Measurements from ENCODE around the gene RASSF8. TPM values are rescaled to one million over a fixed set of nuclear protein-coding genes. Genes with fewer than 3 reads are reported as not detected.

RASSF8 gene
- total RNA-seq, 1 donor from 2014 or later, result 74.3 TPM

GRCh38 chr12:26102953-26103352, 144.5 kb downstream of the RASSF8 start:
- Mint-ChIP-seq H3K4me1 (ENCODE audit: unreplicated experiment) (peaks cover 3% of the 10 kb centered on the region), H3K9me3 (ENCODE audit: unreplicated experiment) (no peaks in the 10 kb centered on the region), H3K4me3 (ENCODE audit: unreplicated experiment) (no peak overlapping the region), H3K27me3 (ENCODE audit: unreplicated experiment) (peaks cover 2% of the 10 kb centered on the region), H3K36me3 (ENCODE audit: unreplicated experiment) (no peaks in the 10 kb centered on the region), H3K27ac (ENCODE audit: unreplicated experiment) (no peak overlapping the region)
- no peak for DNase-seq (ENCODE audit: extremely low spot score, unreplicated experiment)
- TF ChIP-seq, protein P1, sequence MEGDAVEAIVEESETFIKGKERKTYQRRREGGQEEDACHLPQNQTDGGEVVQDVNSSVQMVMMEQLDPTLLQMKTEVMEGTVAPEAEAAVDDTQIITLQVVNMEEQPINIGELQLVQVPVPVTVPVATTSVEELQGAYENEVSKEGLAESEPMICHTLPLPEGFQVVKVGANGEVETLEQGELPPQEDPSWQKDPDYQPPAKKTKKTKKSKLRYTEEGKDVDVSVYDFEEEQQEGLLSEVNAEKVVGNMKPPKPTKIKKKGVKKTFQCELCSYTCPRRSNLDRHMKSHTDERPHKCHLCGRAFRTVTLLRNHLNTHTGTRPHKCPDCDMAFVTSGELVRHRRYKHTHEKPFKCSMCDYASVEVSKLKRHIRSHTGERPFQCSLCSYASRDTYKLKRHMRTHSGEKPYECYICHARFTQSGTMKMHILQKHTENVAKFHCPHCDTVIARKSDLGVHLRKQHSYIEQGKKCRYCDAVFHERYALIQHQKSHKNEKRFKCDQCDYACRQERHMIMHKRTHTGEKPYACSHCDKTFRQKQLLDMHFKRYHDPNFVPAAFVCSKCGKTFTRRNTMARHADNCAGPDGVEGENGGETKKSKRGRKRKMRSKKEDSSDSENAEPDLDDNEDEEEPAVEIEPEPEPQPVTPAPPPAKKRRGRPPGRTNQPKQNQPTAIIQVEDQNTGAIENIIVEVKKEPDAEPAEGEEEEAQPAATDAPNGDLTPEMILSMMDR (IDR thresholded peaks at IDR 0.05), result no peak

DNA sequence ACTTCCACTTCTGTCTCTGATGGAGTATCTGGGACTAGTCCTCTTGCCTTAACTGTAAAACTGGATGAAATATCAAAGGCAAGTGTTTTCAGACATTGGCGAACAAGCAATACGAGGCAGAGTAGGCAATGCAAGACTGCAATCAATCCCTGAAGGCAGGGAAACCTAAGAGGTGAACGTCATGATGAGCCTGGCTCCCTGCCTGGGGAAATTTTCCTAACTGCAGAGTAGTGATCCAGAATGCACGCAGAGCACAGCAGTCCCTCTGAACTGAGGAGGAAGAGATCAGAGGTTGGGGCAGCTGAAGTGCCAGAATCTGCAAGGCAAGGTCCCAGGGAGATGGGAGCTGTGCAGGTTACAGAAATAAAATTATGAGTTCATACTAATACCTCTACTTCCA, 147.9 kb downstream of the RASSF8 start:
- no peak for DNase-seq (ENCODE audit: extremely low spot score, unreplicated experiment)
- TF ChIP-seq, protein P1 (IDR thresholded peaks at IDR 0.05), result no peak
- Mint-ChIP-seq H3K27ac (ENCODE audit: unreplicated experiment) (no peak overlapping the region), H3K9me3 (ENCODE audit: unreplicated experiment) (no peaks in the 10 kb centered on the region), H3K4me1 (ENCODE audit: unreplicated experiment) (peaks cover 8% of the 10 kb centered on the region), H3K4me3 (ENCODE audit: unreplicated experiment) (no peak overlapping the region), H3K27me3 (ENCODE audit: unreplicated experiment) (peaks cover 2% of the 10 kb centered on the region), H3K36me3 (ENCODE audit: unreplicated experiment) (no peaks in the 10 kb centered on the region)

DNA sequence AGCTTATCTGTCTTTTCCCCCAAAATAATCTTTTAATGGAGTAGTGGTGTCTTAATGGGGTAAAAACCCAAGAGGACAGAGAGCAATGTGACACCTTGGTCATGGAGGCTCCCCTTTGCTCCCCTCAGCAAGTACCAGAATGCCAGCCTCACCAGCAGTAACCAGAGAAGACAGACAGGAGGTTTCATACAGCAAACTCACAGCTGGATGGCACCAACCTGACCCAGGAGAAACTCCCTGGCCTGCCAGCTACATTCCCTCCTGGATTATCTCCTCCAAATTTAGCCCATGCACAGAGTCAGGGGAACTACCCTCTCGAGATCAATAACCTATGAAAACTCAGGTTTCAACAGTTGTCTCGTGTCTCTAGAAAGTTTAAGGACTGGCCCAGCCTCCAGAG, 150.4 kb downstream of the RASSF8 start:
- no peaks in the 10 kb centered on the region for H3K36me3 Mint-ChIP-seq (ENCODE audit: unreplicated experiment)
- H3K27ac Mint-ChIP-seq (ENCODE audit: unreplicated experiment), result no peak overlapping the region
- DNase-seq (ENCODE audit: extremely low spot score, unreplicated experiment), result no peak

DNA sequence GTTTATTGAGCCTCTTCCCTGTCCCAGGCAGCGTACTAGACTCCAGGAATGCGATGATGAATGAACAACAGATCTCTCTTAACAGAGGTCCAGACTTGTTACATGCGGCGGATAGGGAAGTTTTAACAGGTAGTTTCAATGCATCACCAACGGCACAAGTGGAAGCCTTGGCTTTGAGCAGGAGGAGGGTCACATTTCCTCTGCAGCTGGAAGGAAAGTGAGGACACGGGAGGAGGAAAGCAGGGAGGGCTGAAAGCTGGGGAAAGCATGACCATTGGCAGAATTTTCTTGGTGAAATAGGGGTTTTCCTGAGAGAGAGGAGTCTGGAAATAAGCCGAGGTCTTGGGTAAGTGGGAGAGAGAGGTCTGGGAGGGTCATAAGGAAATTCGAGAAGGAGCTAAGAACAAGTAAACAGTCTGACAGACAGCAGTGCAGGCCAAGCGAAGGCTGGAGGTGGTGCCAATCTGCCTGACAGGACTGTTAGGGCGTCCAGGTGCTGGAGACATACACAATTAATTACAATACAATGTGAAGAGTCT, 150.9 kb downstream of the RASSF8 start:
- no peak for DNase-seq (ENCODE audit: extremely low spot score, unreplicated experiment)
- no peaks in the 10 kb centered on the region for H3K36me3 Mint-ChIP-seq (ENCODE audit: unreplicated experiment)
- TF ChIP-seq, protein P1 (IDR thresholded peaks at IDR 0.05), result no peak
- H3K4me3 Mint-ChIP-seq (ENCODE audit: unreplicated experiment), result no peak overlapping the region
- H3K27ac Mint-ChIP-seq (ENCODE audit: unreplicated experiment), result no peak overlapping the region
- peaks cover 23% of the 10 kb centered on the region for H3K4me1 Mint-ChIP-seq (ENCODE audit: unreplicated experiment)
- no peaks in the 10 kb centered on the region for H3K9me3 Mint-ChIP-seq (ENCODE audit: unreplicated experiment)
- no peaks in the 10 kb centered on the region for H3K27me3 Mint-ChIP-seq (ENCODE audit: unreplicated experiment)

More for the DNA sequence above, 150.4 kb downstream of the RASSF8 start:
- TF ChIP-seq, protein P1 (IDR thresholded peaks at IDR 0.05), result no peak
- Mint-ChIP-seq H3K27me3 (ENCODE audit: unreplicated experiment) (no peaks in the 10 kb centered on the region), H3K9me3 (ENCODE audit: unreplicated experiment) (no peaks in the 10 kb centered on the region), H3K4me1 (ENCODE audit: unreplicated experiment) (peaks cover 22% of the 10 kb centered on the region), H3K4me3 (ENCODE audit: unreplicated experiment) (no peak overlapping the region)

- Mint-ChIP-seq H3K27ac (ENCODE audit: unreplicated experiment) (no peak overlapping the region), H3K4me1 (ENCODE audit: unreplicated experiment) (peaks cover 32% of the 10 kb centered on the region), H3K9me3 (ENCODE audit: unreplicated experiment) (no peaks in the 10 kb centered on the region), H3K36me3 (ENCODE audit: unreplicated experiment) (no peaks in the 10 kb centered on the region), H3K4me3 (ENCODE audit: unreplicated experiment) (no peak overlapping the region), H3K27me3 (ENCODE audit: unreplicated experiment) (peaks cover 2% of the 10 kb centered on the region)
- DNase-seq (ENCODE audit: extremely low spot score, unreplicated experiment), result no peak
- TF ChIP-seq, protein P1 (IDR thresholded peaks at IDR 0.05), result no peak
Measured at GRCh38 chr12:26112232-26112631, 153.8 kb downstream of the RASSF8 start.
